ENCODE data around the gene RNF126.

The RNF126 gene

GRCh38 chr19:644789-645188 lies 18.2 kb downstream of the RNF126 start:
- H3K27me3 ChIP-seq (ENCODE audit: insufficient read depth, poor library complexity, severe bottlenecking) = no peaks in the 10 kb centered on the region
- no peak overlapping the region for H3K27ac ChIP-seq (ENCODE audit: poor library complexity, severe bottlenecking)
- DNase-seq (ENCODE audit: low spot score) = no peak

GRCh38 chr19:644363-644762 lies 18.7 kb downstream of the RNF126 start:
- no peak overlapping the region for H3K27ac ChIP-seq (ENCODE audit: poor library complexity, severe bottlenecking)
- ATAC-seq (ENCODE audit: low read depth) = no peak
- H3K36me3 ChIP-seq (ENCODE audit: low read depth) = peaks cover 15% of the 10 kb centered on the region
- DNase-seq (ENCODE audit: low spot score) = no peak
- H3K4me3 ChIP-seq (ENCODE audit: severe bottlenecking) = no peak overlapping the region
- no peak for TF ChIP-seq CTCF (IDR thresholded peaks at IDR 0.05; ENCODE audit: poor library complexity, severe bottlenecking)
- no peaks in the 10 kb centered on the region for H3K4me1 ChIP-seq (ENCODE audit: insufficient read depth, poor library complexity, severe bottlenecking)
- H3K27me3 ChIP-seq (ENCODE audit: insufficient read depth, poor library complexity, severe bottlenecking) = no peaks in the 10 kb centered on the region
- H3K9me3 ChIP-seq (ENCODE audit: severe bottlenecking) = no peaks in the 10 kb centered on the region

More at GRCh38 chr19:644789-645188, 18.2 kb downstream of the RNF126 start:
- no peak for ATAC-seq (ENCODE audit: low read depth)
- no peak for TF ChIP-seq CTCF (IDR thresholded peaks at IDR 0.05; ENCODE audit: poor library complexity, severe bottlenecking)
- peaks cover 17% of the 10 kb centered on the region for H3K36me3 ChIP-seq (ENCODE audit: low read depth)
- H3K9me3 ChIP-seq (ENCODE audit: severe bottlenecking) = no peaks in the 10 kb centered on the region
- no peaks in the 10 kb centered on the region for H3K4me1 ChIP-seq (ENCODE audit: insufficient read depth, poor library complexity, severe bottlenecking)
- H3K4me3 ChIP-seq (ENCODE audit: severe bottlenecking) = no peak overlapping the region

GRCh38 chr19:643736-644135 lies 19.3 kb downstream of the RNF126 start:
- Histone ChIP-seq H3K36me3 (ENCODE audit: low read depth) (peaks cover 9% of the 10 kb centered on the region; the same call in 1 of the 2 replicates), H3K27me3 (ENCODE audit: insufficient read depth, poor library complexity, severe bottlenecking) (no peaks in the 10 kb centered on the region), H3K4me1 (ENCODE audit: insufficient read depth, poor library complexity, severe bottlenecking) (no peaks in the 10 kb centered on the region), H3K9me3 (ENCODE audit: severe bottlenecking) (no peaks in the 10 kb centered on the region), H3K4me3 (ENCODE audit: severe bottlenecking) (no peak overlapping the region), H3K27ac (ENCODE audit: poor library complexity, severe bottlenecking) (no peak overlapping the region)
- no peak for ATAC-seq (ENCODE audit: low read depth)
- DNase-seq (ENCODE audit: low spot score) = no peak
- no peak for TF ChIP-seq CTCF (IDR thresholded peaks at IDR 0.05; ENCODE audit: poor library complexity, severe bottlenecking)

- no peak for ATAC-seq (ENCODE audit: low read depth)
- H3K4me1 ChIP-seq (ENCODE audit: insufficient read depth, poor library complexity, severe bottlenecking) = no peaks in the 10 kb centered on the region
- 0 out of 2 replicates have a peak, but pooled peaks cover 5% of the 10 kb centered on the region for H3K36me3 ChIP-seq (ENCODE audit: low read depth)
- DNase-seq (ENCODE audit: low spot score) = no peak
- H3K9me3 ChIP-seq (ENCODE audit: severe bottlenecking) = no peaks in the 10 kb centered on the region
- H3K27me3 ChIP-seq (ENCODE audit: insufficient read depth, poor library complexity, severe bottlenecking) = no peaks in the 10 kb centered on the region
- no peak overlapping the region for H3K4me3 ChIP-seq (ENCODE audit: severe bottlenecking)
- H3K27ac ChIP-seq (ENCODE audit: poor library complexity, severe bottlenecking) = no peak overlapping the region
- TF ChIP-seq CTCF (IDR thresholded peaks at IDR 0.05; ENCODE audit: poor library complexity, severe bottlenecking) = no peak
Observed at GRCh38 chr19:642767-643727, 20.0 kb downstream of the RNF126 start.

GRCh38 chr19:641702-642101 lies 21.3 kb downstream of the RNF126 start:
- H3K27me3 ChIP-seq (ENCODE audit: insufficient read depth, poor library complexity, severe bottlenecking) = no peaks in the 10 kb centered on the region
- ATAC-seq (ENCODE audit: low read depth) = no peak
- DNase-seq (ENCODE audit: low spot score) = no peak
- no peaks in the 10 kb centered on the region for H3K4me1 ChIP-seq (ENCODE audit: insufficient read depth, poor library complexity, severe bottlenecking)
- H3K36me3 ChIP-seq (ENCODE audit: low read depth) = no peaks in the 10 kb centered on the region
- H3K9me3 ChIP-seq (ENCODE audit: severe bottlenecking) = no peaks in the 10 kb centered on the region
- no peak for TF ChIP-seq CTCF (IDR thresholded peaks at IDR 0.05; ENCODE audit: poor library complexity, severe bottlenecking)
- no peak overlapping the region for H3K4me3 ChIP-seq (ENCODE audit: severe bottlenecking)
- H3K27ac ChIP-seq (ENCODE audit: poor library complexity, severe bottlenecking) = no peak overlapping the region

Measured in RWPE2 (cell line).